Activated T-helper 1 cell treated with anti-CD3 and anti-CD28 coated beads, Interleukin-2, amount 50 U/mL, for 16 hours (primary cell): ENCODE measurements around the gene BABAM1.

Experiments
- DNase-seq, 2 donors: peaks; one replicate each; pipeline ENCODE4 v3.0.0-alpha.2; 2020; ENCODE audit warnings: low read depth in 1 of 2, low spot score in 1 of 2

Gene BABAM1

DNA sequence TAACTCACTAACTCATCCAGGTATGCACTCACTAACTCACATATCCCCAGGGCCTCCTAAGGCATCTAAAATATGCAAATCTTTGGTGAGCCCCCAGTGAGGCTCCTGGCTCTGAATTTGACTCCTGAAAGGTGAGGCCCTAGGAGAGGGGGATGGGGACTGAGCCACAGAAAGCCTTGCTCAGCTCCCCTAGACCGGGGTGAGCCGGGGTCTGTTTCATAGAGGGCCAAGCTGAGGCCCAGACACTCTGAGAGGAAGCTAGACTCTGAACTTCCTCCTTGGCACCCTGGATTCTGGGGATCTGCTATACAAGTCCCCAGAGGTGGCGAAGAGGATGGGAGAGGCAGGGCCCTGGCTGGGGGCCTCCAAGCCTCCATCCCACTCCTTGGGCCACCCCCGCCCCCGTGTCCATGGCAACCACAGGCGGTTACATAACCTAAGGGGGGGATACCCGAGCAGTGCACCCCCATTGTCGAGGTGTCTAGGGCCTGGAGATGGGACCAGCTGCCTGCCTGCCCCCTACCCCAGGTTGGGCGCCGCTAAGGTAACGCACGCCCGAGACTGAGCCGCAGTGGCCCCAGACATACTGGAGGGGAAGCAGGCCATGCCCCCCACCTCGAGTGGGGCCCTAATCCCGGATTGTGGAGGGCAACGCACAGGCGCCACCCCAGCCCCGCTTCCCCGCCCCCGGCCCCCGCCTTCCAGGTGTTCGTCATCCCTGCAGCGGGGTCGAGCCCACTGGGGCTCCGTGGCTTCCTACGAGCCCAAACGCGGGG lies 35.3 kb downstream of the BABAM1 start:
- no peak for DNase-seq

DNA sequence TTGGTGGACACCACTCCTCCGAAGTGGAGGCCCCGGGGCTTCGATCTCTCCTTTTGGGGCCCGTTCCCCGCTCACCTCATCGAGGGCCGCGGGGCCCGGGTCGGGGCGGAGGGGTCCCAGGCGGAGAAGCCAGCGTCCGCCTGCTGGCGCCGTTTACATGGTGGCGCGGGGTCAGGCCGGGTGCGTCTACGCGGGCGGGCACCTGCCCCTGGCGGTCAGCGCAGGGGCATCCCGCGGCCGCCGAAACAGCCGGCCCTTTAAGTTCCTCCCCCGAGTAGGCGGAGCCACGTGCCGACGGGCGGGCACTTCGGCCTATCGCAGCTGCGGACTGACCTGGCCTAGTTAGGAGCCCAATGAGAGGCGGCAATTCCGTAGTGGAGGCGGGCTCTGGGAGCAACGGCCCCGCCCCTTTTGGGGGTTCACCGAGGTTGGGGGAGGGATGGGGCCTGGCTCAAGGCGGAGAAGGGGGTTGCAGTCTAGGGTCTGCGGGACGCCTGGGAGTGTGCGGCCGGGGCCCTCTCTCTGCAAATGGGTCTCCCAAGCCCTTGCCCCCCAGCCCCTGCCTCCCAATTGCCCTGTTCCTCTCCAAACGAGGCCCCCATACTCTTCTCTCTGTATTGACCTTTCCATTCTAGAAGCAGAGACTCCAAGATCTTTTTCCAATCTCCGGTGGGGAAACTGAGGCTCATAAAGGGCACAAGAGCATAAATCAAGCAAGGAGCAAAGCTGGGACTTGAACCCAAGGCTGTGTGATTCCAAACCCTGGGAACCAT lies 36.1 kb downstream of the BABAM1 start, which contains the start of gene ABHD8:
Gene ABHD8, minus strand, starts transcription at position 259 of the 773 bp plus-strand sequence. CDS start 1,809 bp downstream, outside the sequence.
- peak; percentile 80 to 89 for DNase-seq

DNA sequence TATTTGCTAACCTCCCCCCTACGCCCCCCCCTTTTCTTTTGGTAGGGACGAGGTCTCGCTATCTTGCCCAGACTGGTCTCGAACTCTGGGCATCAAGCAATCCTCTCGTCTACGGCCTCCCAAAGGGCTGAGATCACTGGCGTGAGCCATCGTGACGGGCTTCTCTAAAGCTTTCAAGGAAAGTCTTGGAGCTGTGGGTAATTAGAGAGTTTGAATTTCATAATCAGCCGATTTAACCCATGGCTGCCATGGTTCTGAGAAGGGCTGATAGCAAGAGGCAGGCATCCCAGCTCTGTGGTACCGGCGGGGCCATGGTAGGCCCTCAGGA lies 36.7 kb downstream of the BABAM1 start:
- no peak for DNase-seq

DNA sequence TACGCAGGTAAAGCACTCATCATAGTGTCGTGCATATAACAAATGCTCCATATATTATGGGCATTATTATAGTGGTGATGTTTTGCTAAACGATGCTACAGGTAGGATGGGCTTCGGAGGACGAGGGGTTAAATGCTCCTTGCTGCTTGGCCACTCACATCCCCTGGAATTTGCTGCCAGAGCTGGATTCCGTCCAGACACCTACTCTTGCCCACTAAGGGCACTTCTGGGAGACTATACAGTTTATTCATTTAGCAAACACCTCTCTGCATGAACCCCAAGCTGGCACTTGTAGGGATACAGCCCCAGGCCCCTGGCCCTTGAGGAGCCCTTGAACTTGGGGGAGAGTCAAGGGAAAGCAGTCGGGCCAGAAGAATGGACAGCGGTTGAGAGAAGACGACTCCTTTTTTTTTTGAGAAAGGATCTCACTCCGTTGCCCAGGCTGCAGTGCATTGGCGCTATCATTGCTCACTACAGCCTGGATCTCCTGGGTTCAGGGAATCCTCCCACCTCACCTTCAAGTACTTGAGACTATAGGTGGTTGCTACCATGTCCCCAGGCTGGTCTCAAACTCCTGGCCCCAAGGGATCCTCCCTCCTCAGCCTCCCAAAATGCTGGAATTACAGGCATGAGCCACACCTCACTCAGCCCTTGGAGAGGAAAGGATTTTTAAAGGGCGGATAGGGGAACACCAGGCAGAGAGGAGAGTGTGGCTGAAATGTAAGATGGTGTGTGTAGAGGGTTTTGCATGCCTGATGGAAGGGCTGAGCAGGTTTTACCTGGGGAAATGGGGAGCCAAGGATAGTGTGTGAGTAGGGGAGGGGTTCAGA lies 37.4 kb downstream of the BABAM1 start:
- DNase-seq, result no peak

DNA sequence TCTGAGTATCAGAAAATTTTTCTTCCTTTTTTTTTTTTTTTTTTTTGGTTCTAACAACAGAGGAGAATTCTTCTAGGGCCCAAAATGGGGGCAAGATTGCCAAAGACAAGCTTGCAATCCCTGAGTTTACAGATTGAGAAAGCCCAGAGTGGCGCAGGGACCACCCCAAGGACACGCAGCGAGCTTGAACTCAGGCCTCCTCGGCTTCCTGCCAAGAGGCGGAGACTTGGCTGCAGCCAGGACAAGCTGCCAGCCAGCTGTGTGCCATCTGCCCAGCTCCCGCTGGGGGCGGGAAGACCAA lies 37.9 kb downstream of the BABAM1 start:
- DNase-seq, result no peak

DNA sequence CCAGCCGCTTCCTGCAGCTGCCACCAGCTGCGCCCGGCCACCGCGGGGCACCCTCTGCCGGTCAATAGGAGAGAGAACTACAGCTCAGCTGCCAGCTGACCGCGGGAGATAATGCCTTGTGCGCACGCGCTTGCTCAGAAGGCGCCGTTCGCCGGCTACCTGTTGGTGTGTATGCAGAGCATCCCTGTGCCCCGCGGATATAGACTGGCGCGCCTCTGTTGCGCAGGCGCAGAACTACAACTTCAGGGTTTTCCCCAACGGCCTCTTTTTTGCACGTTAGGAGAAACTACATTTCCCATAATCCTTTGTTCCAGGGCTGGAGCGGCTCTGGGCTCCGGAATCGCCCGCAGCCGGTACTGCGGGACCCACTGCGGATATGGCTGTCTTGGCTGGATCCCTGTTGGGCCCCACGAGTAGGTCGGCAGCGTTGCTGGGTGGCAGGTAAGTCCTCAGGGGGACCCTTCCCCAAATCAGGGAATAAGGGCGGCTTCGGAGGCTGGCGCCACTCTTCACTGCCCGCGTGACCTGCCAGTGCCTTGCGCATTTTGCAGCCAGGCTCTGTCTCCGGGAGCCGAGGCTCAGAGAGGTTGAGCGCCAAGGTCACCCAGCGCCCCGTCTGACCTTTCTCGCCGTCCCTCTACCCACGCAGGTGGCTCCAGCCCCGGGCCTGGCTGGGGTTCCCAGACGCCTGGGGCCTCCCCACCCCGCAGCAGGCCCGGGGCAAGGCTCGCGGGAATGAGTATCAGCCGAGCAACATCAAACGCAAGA lies 38.5 kb downstream of the BABAM1 start, which contains the start of gene MRPL34:
Gene MRPL34, plus strand, starts transcription at position 356 of the 768 bp plus-strand sequence. Its CDS starts 21 bp downstream, at position 377.
- peak; percentile 87 to 89 for DNase-seq

DNA sequence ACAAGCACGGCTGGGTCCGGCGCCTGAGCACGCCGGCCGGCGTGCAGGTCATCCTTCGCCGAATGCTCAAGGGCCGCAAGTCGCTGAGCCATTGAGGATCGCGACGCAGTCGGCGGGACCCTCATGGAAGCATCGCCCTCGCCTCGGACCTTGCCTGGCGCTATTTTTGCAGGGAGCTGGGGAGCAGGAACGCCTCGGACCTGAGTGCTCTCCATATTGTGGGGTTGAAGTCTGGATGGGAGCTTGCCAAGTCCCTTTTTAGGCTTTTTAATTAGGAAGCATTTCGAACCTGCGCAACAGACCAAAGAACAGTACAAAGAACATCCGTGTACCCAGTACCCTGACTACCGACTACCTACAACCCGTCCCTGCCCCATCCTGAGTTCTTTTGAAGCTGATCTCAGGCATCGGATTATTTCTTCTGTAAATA lies 39.1 kb downstream of the BABAM1 start:
- DNase-seq, result no peak

DNA sequence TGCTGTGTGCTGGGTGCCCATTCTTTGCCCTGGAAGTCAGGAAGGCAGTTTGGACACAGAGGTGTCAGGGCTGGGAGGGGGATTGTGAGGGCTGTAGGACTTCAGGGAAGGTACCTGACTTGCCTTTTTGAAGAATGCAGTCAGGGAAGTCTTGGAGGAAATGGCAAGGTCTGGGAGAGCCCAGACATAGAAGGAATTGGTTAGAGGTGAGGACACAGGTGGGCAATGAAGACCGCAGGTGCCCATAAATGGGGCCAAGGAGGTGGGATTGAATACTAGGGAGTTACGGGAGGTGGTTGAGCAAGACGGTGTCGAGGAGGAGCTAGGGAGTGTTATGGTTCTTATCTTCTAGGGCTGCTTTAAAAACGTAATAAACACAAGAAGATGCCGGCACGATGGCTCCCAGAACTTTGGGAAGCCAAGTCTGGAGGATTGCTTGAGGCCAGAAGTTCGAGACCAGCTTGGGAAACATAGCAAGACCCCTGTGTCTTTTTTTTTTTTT lies 40.7 kb downstream of the BABAM1 start:
- DNase-seq, result no peak

DNA sequence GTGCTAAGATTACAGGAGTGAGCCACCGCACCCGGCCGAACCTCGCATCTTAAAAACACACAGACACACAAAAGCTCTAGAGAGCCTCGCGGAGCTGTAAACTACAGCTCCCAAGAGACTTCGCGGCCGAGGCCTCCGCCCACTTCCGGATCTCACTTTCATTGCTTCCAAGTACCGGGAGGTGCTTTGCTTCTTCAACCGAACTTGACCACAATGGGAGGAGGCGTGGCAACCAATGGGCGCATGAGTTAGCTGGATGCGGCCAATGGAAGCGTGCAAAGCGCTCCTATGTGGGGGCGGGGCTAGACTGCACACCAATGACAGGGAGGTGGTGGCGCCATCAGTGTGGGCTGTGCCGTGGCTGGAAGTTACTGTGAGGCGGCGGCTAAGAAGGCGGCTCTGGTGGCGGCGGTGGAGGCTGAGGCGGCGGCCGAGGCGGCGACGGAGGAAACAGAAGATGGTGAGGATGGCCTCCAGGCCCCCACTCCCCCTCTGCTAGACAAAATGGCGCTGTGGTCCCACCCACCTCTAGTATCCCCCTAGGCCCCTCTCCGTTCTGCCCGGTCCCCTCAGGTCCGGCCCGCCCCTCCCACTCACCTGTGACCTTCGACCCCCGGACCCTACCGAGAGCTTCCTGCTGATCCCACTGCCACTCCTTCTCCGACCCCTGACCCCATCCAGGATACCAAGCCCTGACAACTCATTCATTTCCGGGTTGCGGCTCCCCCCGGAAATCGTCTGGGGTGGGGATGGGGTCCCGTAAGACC lies 42.1 kb downstream of the BABAM1 start, which contains the start of gene DDA1:
Gene DDA1, plus strand, starts transcription at position 366 of the 767 bp plus-strand sequence. Its CDS starts 92 bp downstream, at position 458.
- peak; percentile 96 to 99 for DNase-seq

DNA sequence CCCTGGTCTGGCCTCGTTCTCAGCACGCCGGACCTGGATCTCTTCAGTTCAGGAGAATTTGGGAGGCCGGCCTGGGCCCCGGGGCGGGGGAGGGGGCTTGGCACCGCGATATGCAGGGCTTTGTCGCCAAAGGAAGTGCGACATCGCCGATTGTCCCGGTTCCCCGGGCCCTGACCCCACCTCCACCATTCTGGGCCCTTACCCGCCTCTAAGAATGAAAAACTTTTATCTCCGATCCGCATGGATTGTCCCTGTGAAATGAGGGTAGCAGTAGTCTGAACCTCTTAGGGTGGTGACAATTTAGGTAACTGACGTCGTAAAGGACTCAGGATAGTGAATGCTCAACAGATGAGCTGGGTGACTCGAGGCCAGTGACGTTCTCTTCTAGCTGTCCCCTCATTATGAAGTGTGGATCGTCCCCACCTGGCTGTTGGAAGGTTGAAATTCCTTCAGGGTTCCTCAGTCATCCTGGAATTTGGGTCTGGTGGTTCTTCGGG lies 42.8 kb downstream of the BABAM1 start:
- DNase-seq, result no peak

DNA sequence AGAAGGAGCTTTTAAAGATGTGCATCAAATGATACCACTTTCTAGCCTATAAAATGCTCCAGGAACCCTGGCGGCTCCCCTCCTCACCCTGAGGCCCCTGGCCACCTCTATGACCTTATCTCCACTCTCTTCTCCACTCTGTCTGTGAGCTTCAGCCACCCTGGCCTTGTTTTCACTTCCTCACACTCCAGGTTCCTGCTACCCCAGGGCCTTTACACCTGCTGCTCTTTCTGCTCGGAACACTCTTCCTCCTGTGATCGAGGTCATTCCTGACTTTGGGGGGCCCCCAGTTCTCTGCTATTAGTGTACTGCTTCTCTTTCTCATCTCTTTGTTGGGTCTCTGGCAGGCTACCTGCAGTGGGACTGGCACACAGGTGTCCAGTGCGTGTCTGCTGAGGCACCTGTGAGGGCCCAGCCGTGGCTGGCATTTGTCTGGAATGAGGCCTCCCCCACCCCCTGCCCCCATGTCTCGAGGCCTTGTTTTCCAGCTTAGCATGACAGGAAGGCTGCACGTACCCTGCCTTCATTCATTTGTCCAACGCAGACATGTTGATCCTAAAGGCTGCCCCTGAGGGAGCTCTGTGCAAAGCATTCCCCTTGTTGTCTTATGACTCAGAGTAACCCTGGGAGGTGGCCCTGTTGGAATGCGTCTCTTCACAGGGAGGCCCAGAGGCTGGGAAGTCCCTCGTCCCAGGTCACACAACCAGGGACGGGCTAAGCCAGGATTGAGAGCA lies 44.4 kb downstream of the BABAM1 start:
- DNase-seq, result no peak

DNA sequence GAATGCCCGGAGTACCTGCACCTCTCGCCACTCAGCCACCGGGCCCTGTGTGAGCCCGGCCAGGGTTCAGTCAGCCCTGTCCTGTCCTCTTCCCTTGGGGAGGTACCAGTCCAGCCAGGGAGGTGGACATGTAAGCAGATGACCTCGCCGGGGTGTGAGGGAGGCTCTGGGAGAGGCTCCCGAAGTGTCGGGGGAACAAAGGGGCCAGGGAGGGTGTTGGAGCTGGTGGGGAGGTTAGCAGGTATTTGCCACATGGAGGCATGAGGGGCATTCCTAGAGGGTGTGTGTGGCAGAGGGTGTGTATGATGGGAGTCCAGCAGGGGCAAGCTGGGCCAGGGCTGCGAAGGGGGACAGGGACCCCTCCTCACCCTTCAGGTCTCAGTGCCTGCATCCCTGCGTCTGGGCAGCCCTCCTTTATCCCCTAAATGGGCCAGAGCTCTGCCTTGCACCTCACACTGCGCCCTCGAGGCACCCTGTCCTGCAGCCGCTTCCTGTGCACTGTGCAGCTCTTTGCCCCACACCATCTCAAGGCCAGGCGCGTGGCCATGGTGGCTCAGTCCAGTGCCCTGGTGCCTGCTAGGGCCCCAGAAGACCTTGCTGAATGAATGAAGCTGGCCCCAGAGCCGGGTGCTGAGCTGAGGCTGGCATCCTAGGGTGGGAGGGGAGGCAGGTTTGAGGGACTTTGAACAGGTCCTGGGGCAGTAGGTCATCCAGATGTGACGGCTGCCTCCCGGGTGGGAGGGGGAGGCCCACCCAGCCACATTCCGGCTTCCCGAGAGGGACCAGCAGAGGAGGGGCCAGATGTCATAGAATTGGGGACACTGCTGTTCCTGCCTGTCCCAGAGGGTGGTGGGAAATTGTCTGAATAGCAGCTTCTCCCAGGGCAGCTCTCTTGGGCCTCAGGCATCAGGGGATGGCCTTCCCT lies 45.2 kb downstream of the BABAM1 start:
- DNase-seq, result no peak

DNA sequence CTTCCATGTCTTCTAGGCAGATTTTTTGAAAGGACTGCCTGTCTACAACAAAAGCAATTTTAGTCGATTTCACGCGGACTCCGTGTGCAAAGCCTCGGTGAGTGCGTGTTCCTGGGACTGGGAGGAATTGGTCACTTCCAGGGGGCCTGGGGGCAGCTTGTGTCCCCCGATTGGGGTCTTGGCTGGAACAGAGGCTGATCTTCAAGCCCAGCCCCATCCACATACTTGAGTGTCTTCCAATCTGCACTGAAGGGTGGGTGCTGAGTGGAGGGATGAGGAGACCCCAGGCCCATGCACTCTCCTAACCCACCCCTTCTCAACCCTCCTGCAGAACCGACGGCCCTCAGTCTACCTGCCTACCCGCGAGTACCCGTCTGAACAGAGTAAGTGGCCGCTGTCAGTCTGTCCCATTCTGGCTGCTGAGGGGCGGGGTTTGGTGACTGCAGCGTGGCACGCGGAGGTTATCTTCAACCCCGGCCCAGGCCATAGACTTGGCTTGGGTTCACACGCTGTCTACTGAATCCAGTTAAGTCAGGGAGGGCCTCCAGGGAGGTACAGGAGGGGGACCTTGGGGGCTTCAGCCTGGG lies 46.9 kb downstream of the BABAM1 start:
- DNase-seq, result no peak

DNA sequence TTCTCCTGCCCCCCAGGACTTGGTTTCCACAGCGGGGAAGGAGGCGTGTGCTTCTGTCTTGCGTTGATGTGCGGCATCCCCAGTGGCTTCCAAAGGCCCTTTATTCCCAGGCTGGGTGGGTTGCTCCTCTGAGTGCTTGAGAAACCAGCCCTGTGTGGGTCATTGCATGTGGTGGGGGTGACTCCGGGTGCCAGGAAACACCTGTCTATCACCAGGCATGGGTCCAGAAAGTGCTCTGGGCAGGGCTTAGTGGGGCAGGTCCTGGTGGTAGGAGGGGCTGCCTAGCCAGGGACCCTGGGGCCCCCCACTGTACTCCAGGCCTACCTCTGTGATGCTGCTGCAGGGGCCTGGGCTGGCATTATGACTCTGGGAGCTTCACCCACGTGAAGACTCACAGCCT lies 51.7 kb downstream of the BABAM1 start:
- no peak for DNase-seq

DNA sequence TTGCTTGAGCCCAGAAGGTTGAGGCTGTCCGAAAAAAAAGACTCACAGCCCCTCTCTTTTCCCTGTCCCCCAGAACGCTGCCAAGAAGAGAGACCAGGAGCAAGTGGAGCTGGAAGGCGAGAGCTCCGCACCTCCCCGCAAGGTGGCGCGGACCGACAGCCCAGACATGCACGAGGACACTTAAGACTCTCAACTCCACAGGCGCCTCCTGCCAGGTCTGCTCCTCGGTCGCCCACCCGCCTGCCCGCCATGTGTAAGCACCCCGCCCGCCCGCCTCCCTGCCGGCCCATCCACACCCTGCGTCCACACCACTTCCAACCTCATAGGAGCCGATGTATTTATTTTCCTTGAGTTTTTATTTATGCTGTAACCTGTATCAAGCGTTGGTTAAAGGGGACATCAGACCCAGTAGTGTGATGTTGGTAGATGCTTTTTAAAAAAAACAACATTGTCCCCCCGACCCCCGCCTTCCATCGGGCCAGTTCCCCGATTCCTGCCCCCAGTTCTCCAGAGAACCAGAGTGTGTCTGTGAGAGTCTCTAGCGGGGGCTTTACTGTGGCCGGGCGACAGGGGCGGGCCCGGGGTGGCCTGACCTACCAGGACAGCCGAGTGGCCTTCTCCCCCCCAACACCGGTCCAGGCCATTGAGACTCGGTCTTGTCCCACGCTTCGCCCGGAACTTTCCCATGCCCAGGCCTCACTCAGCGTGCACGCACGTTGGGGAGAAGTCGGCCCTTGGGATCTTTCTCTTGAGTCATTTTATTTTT lies 52.4 kb downstream of the BABAM1 start:
- no peak for DNase-seq

DNA sequence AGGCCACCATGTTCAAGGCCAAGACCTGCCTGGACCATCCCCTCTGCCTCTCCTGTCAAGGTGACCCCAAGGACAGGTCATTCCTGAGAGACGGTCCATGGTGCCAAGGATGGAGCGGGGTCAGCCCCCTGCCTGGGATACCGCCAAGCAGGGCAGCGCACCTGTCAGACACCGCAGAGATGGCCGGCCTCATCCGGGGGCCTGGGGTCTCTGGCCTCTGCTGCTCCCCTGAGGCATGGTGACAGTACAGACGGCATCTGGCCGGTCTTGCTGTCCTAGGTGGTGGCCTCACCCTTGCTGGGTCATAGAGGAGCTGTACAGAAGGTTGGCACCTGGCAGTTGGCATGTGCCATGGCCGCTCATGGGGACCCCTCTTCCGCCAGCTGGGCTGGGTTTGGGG lies 53.2 kb downstream of the BABAM1 start:
- DNase-seq, result no peak
